OCI-LY7 (cell line): Measurements from ENCODE around the gene NRG2.

Experiments used
- EZH2phosphoT487 ChIP-seq: fragments of 200-600 bp; sonication (generic); IDR thresholded peaks from 2 replicates; pipeline ENCODE4 v1.6.1; 2018; ENCODE audit warnings: low read depth, borderline replicate concordance, mild to moderate bottlenecking, mixed run types, antibody characterized with exemption, low read length, moderate library complexity, mixed read lengths
- TF ChIP-seq, protein P1 (sequence below): fragments of 200-600 bp; sonication (generic); conservative IDR thresholded peaks from 2 replicates; pipeline ENCODE4 v1.5.1; 2014; ENCODE audit warnings: mild to moderate bottlenecking, antibody characterized with exemption, low read length, moderate library complexity, mixed read lengths

GRCh38 chr5:139956342-139956741 lies 86.8 kb downstream of the NRG2 start:
- TF ChIP-seq, protein P1, sequence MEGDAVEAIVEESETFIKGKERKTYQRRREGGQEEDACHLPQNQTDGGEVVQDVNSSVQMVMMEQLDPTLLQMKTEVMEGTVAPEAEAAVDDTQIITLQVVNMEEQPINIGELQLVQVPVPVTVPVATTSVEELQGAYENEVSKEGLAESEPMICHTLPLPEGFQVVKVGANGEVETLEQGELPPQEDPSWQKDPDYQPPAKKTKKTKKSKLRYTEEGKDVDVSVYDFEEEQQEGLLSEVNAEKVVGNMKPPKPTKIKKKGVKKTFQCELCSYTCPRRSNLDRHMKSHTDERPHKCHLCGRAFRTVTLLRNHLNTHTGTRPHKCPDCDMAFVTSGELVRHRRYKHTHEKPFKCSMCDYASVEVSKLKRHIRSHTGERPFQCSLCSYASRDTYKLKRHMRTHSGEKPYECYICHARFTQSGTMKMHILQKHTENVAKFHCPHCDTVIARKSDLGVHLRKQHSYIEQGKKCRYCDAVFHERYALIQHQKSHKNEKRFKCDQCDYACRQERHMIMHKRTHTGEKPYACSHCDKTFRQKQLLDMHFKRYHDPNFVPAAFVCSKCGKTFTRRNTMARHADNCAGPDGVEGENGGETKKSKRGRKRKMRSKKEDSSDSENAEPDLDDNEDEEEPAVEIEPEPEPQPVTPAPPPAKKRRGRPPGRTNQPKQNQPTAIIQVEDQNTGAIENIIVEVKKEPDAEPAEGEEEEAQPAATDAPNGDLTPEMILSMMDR = no peak
- no peak for TF ChIP-seq EZH2phosphoT487
